ENCODE results near the gene HSPA12A. TPM values are rescaled to one million over a fixed set of nuclear protein-coding genes. Genes with fewer than 3 reads are reported as not detected.

HSPA12A gene
- total RNA-seq, 1 donor, result 35.4 TPM

DNA sequence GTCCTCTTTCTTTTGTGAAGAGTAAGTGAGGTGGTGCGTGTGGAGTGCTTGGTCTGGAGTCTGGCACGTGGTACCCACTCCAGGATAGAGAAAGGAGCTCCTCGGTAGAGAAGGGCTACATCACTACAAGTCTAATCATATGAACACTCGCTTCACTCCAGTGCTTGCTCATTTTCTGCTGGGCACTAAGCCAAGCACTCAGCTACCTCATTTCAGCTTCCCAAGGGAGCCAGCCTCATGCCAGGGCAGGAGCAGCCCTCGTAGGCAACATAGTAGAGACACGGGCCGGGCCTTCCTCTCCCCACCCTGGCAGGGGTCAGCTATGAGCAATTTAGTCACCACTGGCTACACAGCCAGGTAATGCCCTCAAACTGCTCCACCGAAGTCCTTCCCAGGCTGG, 11.4 kb upstream of the HSPA12A start:
- no peak overlapping the region for H3K4me3 ChIP-seq (ENCODE audit: low read depth, low read length)
- TF ChIP-seq, protein P1, sequence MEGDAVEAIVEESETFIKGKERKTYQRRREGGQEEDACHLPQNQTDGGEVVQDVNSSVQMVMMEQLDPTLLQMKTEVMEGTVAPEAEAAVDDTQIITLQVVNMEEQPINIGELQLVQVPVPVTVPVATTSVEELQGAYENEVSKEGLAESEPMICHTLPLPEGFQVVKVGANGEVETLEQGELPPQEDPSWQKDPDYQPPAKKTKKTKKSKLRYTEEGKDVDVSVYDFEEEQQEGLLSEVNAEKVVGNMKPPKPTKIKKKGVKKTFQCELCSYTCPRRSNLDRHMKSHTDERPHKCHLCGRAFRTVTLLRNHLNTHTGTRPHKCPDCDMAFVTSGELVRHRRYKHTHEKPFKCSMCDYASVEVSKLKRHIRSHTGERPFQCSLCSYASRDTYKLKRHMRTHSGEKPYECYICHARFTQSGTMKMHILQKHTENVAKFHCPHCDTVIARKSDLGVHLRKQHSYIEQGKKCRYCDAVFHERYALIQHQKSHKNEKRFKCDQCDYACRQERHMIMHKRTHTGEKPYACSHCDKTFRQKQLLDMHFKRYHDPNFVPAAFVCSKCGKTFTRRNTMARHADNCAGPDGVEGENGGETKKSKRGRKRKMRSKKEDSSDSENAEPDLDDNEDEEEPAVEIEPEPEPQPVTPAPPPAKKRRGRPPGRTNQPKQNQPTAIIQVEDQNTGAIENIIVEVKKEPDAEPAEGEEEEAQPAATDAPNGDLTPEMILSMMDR (IDR thresholded peaks at IDR 0.05; ENCODE audit: insufficient read depth, low read depth, low read length), result no peak
- no peak for DNase-seq (ENCODE audit: low read depth)

DNA sequence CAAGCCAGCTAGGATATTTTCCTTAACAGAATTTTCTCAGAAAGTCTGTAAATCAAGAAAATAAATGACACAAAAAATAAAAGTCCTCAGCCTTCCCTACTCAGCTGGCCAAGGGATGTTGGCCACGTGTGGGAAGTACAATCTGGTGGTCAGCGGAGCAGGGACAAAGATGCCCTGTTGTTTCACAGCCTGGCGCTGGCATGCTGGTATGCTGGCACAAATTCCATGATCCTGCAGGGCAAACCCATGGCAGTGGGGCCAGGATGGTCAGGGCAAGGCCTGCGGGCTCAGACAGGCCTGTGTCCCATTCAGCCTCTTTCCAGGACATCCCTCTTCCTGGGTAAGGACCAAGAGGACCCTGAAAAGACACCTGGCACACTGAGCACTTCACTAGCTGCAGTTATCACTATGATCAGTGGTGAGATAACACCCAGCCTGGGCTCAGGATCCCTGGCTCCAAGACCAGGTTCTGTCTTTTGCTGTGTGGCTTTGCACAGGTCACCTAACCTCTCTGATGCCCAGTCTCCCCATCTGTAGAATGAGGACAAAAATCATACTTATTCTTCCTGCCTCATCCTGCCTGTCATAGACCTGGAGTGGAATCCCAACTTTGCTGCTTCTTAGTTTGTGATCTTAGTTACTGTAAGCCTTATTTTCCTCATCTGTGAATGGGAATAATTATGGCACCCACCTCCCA, 10.8 kb upstream of the HSPA12A start:
- H3K4me3 ChIP-seq (ENCODE audit: low read depth, low read length), result no peak overlapping the region
- no peak for DNase-seq (ENCODE audit: low read depth)

DNA sequence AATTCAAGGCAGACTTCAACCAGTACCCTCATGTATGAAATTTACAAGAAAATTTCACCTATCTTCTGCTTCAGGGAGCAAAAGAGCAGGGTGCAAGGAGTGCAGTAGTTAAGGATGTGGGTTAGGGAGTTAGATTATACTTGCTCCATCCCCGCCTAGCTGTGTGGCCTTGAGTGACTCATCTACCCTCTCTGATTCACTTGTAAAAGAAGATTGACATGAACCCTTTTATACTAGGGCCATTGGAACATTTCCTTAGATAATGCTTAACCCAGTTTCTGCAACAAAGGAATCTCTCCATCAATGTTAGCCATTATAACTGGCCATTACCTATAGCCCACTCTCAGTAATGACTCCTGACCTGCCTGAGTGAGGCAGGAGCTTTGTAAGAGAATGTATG, 10.2 kb upstream of the HSPA12A start:
- DNase-seq (ENCODE audit: low read depth), result no peak
- H3K4me3 ChIP-seq (ENCODE audit: low read depth, low read length), result no peak overlapping the region
- TF ChIP-seq, protein P1 (IDR thresholded peaks at IDR 0.05; ENCODE audit: insufficient read depth, low read depth, low read length), result no peak

More for the DNA sequence above, 10.8 kb upstream of the HSPA12A start:
- TF ChIP-seq, protein P1 (IDR thresholded peaks at IDR 0.05; ENCODE audit: insufficient read depth, low read depth, low read length), result no peak

DNA sequence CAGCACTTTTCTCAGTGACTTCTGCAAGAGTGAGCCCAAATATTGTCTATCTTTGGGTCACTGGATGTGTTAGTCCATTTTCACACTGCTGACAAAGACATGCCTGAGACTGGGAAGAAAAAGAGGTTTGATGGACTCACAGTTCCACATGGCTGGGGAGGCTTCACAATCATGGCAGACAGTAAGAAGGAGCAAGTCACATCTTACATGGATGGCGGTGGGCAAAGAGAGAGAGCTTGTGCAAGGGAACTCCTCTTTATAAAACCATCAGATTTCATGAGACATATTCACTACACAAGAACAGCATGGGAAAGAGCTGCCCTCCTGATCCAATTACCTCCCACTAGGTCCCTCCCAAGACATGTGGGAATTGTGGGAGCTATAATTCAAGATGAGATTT, 6.1 kb upstream of the HSPA12A start:
- TF ChIP-seq, protein P1 (IDR thresholded peaks at IDR 0.05; ENCODE audit: insufficient read depth, low read depth, low read length), result no peak
- no peak for DNase-seq (ENCODE audit: low read depth)
- no peak overlapping the region for H3K4me3 ChIP-seq (ENCODE audit: low read depth, low read length)

DNA sequence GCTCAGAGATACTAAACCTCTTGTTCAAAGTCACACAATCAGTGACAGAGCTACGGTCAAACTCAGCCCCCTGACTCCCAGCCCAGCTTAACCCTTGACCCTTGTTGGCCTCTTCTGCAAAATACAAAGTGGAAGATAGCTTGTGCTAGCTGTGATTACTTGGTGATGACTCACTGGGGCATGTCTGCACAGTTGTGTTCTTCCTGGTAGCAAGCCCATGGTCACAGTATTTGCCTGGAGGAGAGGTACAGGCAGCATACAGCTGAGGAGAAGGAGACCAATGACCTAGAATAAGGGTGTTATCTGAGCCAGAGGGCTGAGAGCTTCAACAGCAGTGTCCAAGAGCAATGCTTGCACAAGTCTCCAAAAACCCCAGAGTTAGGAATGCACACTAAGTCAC, 5.7 kb upstream of the HSPA12A start:
- H3K4me3 ChIP-seq (ENCODE audit: low read depth, low read length), result no peak overlapping the region
- peak; percentile 63 for DNase-seq (ENCODE audit: low read depth)
- TF ChIP-seq, protein P1 (IDR thresholded peaks at IDR 0.05; ENCODE audit: insufficient read depth, low read depth, low read length), result no peak

DNA sequence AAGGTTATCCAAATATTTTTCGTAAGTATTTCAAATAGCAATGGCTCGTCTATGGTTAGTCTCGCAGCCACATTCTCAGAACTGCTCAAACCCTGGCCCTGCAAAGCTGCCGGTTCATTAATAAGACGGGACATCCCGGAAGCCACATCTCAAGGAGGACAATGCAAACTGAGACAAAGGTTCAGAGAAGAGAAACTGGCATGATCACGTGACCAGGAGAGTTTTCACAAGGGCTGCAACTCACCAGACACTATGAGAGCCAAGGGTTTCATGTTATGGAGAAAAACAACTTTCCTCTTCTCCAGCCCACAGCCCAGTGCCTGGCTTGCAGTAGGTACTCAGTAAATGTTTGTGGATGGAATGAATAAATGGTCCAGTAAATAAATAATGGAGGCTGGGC, 5.0 kb upstream of the HSPA12A start:
- TF ChIP-seq, protein P1 (IDR thresholded peaks at IDR 0.05; ENCODE audit: insufficient read depth, low read depth, low read length), result no peak

DNA sequence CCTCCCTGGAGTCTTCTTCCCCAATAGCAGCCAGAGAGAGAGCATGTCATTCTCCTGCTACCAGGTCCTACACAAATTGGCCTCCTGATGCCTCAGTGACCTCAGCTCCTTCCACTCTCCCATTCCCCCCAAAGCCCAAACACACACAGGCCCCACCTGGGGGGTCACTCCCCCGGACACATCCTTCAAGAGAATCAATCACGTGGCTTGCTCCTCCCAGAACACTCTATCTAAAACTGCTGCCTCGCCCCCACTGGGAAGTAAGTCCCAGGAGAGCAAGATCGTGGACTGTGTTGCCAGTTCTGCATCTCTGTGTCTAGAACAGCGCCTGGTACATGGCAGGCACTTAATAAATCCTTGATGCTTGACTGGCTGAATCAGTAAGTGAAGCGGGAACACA, 2.5 kb upstream of the HSPA12A start:
- no peak overlapping the region for H3K4me3 ChIP-seq (ENCODE audit: low read depth, low read length)
- TF ChIP-seq, protein P1 (IDR thresholded peaks at IDR 0.05; ENCODE audit: insufficient read depth, low read depth, low read length), result no peak
- no peak for DNase-seq (ENCODE audit: low read depth)

More for the DNA sequence above, 5.0 kb upstream of the HSPA12A start:
- no peak overlapping the region for H3K4me3 ChIP-seq (ENCODE audit: low read depth, low read length)
- DNase-seq (ENCODE audit: low read depth), result no peak
